ENCODE results near the gene UBTD1.

Gene UBTD1

GRCh38 chr10:97599272-97599619, 100.5 kb downstream of the UBTD1 start:
- no peak overlapping the region for H4K12ac ChIP-seq (ENCODE audit: low read depth, low read length)
- no peak overlapping the region for H3K4ac ChIP-seq (ENCODE audit: low read depth, low read length)
- no peak overlapping the region for H2BK5ac ChIP-seq (ENCODE audit: low read depth, low read length, poor library complexity)
- H3K79me2 ChIP-seq (ENCODE audit: control insufficient read depth, insufficient read depth, low read length, poor library complexity): no peaks in the 10 kb centered on the region
- H3K18ac ChIP-seq (ENCODE audit: low read length): no peak overlapping the region
- no CpG with 5 or more reads among the region's 6 CpGs for WGBS (ENCODE audit: extremely low coverage, insufficient coverage, insufficient read length)
- H3K14ac ChIP-seq (ENCODE audit: low read length): no peak overlapping the region
- no peaks in the 10 kb centered on the region for H3K79me1 ChIP-seq (ENCODE audit: low read length)
- H4K8ac ChIP-seq (ENCODE audit: low read depth, low read length): no peak overlapping the region
- no peak overlapping the region for H2AFZ ChIP-seq (ENCODE audit: insufficient read depth, low read length, poor library complexity)
- no peak overlapping the region for H3K23ac ChIP-seq (ENCODE audit: low read length)
- no peak overlapping the region for H2AK5ac ChIP-seq (ENCODE audit: low read length)
- no peak overlapping the region for H2BK12ac ChIP-seq (ENCODE audit: low read length)
- no peaks in the 10 kb centered on the region for H3K36me3 ChIP-seq (ENCODE audit: control insufficient read depth in 1 of 2, insufficient read depth in 2 of 2, low read length in 2 of 2)
- H3K4me3 ChIP-seq (ENCODE audit: low read depth, low read length): no peak overlapping the region
- H3K4me1 ChIP-seq (ENCODE audit: control insufficient read depth in 1 of 2, insufficient read depth in 2 of 2, low read length in 2 of 2): peaks cover 4 to 6% of the 10 kb centered on the region in 2 experiments
- no peak overlapping the region for H3K9ac ChIP-seq (ENCODE audit: low read length)
- no peaks in the 10 kb centered on the region for H3K9me3 ChIP-seq (ENCODE audit: insufficient read depth, low read depth, low read length)
- no peak overlapping the region for H3K27ac ChIP-seq (ENCODE audit: low read depth, low read length)
- H4K91ac ChIP-seq (ENCODE audit: low read depth, low read length): no peak overlapping the region
- H3K4me2 ChIP-seq (ENCODE audit: low read length): no peak overlapping the region
- no peak for DNase-seq
- no peak overlapping the region for H2BK120ac ChIP-seq (ENCODE audit: insufficient read depth, low read length, poor library complexity)
- H3K27me3 ChIP-seq (ENCODE audit: insufficient read depth, low read length): no peaks in the 10 kb centered on the region

GRCh38 chr10:97600616-97601015, 101.9 kb downstream of the UBTD1 start:
- no peak overlapping the region for H3K14ac ChIP-seq (ENCODE audit: low read length)
- H3K9ac ChIP-seq (ENCODE audit: low read length): no peak overlapping the region
- no peak overlapping the region for H2AFZ ChIP-seq (ENCODE audit: insufficient read depth, low read length, poor library complexity)
- no peak overlapping the region for H3K18ac ChIP-seq (ENCODE audit: low read length)
- no peak overlapping the region for H3K4me3 ChIP-seq (ENCODE audit: low read depth, low read length)
- H4K12ac ChIP-seq (ENCODE audit: low read depth, low read length): no peak overlapping the region
- no peak overlapping the region for H2BK12ac ChIP-seq (ENCODE audit: low read length)
- no peak overlapping the region for H2BK5ac ChIP-seq (ENCODE audit: low read depth, low read length, poor library complexity)
- peaks cover 4 to 6% of the 10 kb centered on the region in 2 experiments for H3K4me1 ChIP-seq (ENCODE audit: control insufficient read depth in 1 of 2, insufficient read depth in 2 of 2, low read length in 2 of 2)
- no peaks in the 10 kb centered on the region for H3K36me3 ChIP-seq (ENCODE audit: control insufficient read depth in 1 of 2, insufficient read depth in 2 of 2, low read length in 2 of 2)
- no peaks in the 10 kb centered on the region for H3K79me2 ChIP-seq (ENCODE audit: control insufficient read depth, insufficient read depth, low read length, poor library complexity)
- no peak overlapping the region for H4K8ac ChIP-seq (ENCODE audit: low read depth, low read length)
- no peak overlapping the region for H3K4ac ChIP-seq (ENCODE audit: low read depth, low read length)
- H3K9me3 ChIP-seq (ENCODE audit: insufficient read depth, low read depth, low read length): no peaks in the 10 kb centered on the region
- H3K27me3 ChIP-seq (ENCODE audit: insufficient read depth, low read length): no peaks in the 10 kb centered on the region
- DNase-seq: no peak
- H3K23ac ChIP-seq (ENCODE audit: low read length): no peak overlapping the region
- no peak overlapping the region for H4K91ac ChIP-seq (ENCODE audit: low read depth, low read length)
- WGBS (ENCODE audit: extremely low coverage, insufficient coverage, insufficient read length): no CpG with 5 or more reads among the region's 1 CpG
- no peak overlapping the region for H3K27ac ChIP-seq (ENCODE audit: low read depth, low read length)
- no peak overlapping the region for H2BK120ac ChIP-seq (ENCODE audit: insufficient read depth, low read length, poor library complexity)
- H3K4me2 ChIP-seq (ENCODE audit: low read length): no peak overlapping the region
- H3K79me1 ChIP-seq (ENCODE audit: low read length): no peaks in the 10 kb centered on the region
- no peak overlapping the region for H2AK5ac ChIP-seq (ENCODE audit: low read length)

- Histone ChIP-seq H3K27me3 (ENCODE audit: insufficient read depth, low read length) (no peaks in the 10 kb centered on the region), H2AK5ac (ENCODE audit: low read length) (no peak overlapping the region), H3K14ac (ENCODE audit: low read length) (no peak overlapping the region), H3K4me3 (ENCODE audit: low read depth, low read length) (no peak overlapping the region), H2AFZ (ENCODE audit: insufficient read depth, low read length, poor library complexity) (no peak overlapping the region), H4K8ac (ENCODE audit: low read depth, low read length) (no peak overlapping the region), H3K4me2 (ENCODE audit: low read length) (no peak overlapping the region), H4K91ac (ENCODE audit: low read depth, low read length) (no peak overlapping the region), H3K36me3 (ENCODE audit: control insufficient read depth in 1 of 2, insufficient read depth in 2 of 2, low read length in 2 of 2) (no peaks in the 10 kb centered on the region), H3K4ac (ENCODE audit: low read depth, low read length) (no peak overlapping the region), H3K79me2 (ENCODE audit: control insufficient read depth, insufficient read depth, low read length, poor library complexity) (no peaks in the 10 kb centered on the region), H2BK120ac (ENCODE audit: insufficient read depth, low read length, poor library complexity) (no peak overlapping the region), H2BK12ac (ENCODE audit: low read length) (no peak overlapping the region), H3K4me1 (ENCODE audit: control insufficient read depth in 1 of 2, insufficient read depth in 2 of 2, low read length in 2 of 2) (no peaks in the 10 kb centered on the region), H3K79me1 (ENCODE audit: low read length) (no peaks in the 10 kb centered on the region), H3K23ac (ENCODE audit: low read length) (no peak overlapping the region), H3K9me3 (ENCODE audit: insufficient read depth, low read depth, low read length) (no peaks in the 10 kb centered on the region), H3K27ac (ENCODE audit: low read depth, low read length) (no peak overlapping the region), H2BK5ac (ENCODE audit: low read depth, low read length, poor library complexity) (no peak overlapping the region), H3K18ac (ENCODE audit: low read length) (no peak overlapping the region), H4K12ac (ENCODE audit: low read depth, low read length) (peak overlapping the region; percentile 22), H3K9ac (ENCODE audit: low read length) (no peak overlapping the region)
- no peak for DNase-seq
- no CpG with 5 or more reads among the region's 21 CpGs for WGBS (ENCODE audit: extremely low coverage, insufficient coverage, insufficient read length)
These were observed 102.8 kb downstream of the UBTD1 start for GRCh38 chr10:97601268-97602215.

GRCh38 chr10:97607095-97607636, 108.4 kb downstream of the UBTD1 start:
- no peak overlapping the region for H3K27ac ChIP-seq (ENCODE audit: low read depth, low read length)
- peak overlapping the region; percentile 54 for H3K9ac ChIP-seq (ENCODE audit: low read length)
- no peak overlapping the region for H2BK12ac ChIP-seq (ENCODE audit: low read length)
- no CpG with 5 or more reads among the region's 5 CpGs for WGBS (ENCODE audit: extremely low coverage, insufficient coverage, insufficient read length)
- no peak overlapping the region for H2AFZ ChIP-seq (ENCODE audit: insufficient read depth, low read length, poor library complexity)
- no peak overlapping the region for H2BK120ac ChIP-seq (ENCODE audit: insufficient read depth, low read length, poor library complexity)
- no peak for DNase-seq
- no peak overlapping the region for H2BK5ac ChIP-seq (ENCODE audit: low read depth, low read length, poor library complexity)
- H3K9me3 ChIP-seq (ENCODE audit: insufficient read depth, low read depth, low read length): no peaks in the 10 kb centered on the region
- H3K4ac ChIP-seq (ENCODE audit: low read depth, low read length): no peak overlapping the region
- H3K23ac ChIP-seq (ENCODE audit: low read length): peak overlapping the region; percentile 56
- no peak overlapping the region for H2AK5ac ChIP-seq (ENCODE audit: low read length)
- H3K27me3 ChIP-seq (ENCODE audit: insufficient read depth, low read length): no peaks in the 10 kb centered on the region
- no peak overlapping the region for H4K8ac ChIP-seq (ENCODE audit: low read depth, low read length)
- no peaks in the 10 kb centered on the region for H3K4me1 ChIP-seq (ENCODE audit: control insufficient read depth in 1 of 2, insufficient read depth in 2 of 2, low read length in 2 of 2)
- no peaks in the 10 kb centered on the region for H3K36me3 ChIP-seq (ENCODE audit: control insufficient read depth in 1 of 2, insufficient read depth in 2 of 2, low read length in 2 of 2)
- H3K14ac ChIP-seq (ENCODE audit: low read length): no peak overlapping the region
- no peak overlapping the region for H3K18ac ChIP-seq (ENCODE audit: low read length)
- H3K4me3 ChIP-seq (ENCODE audit: low read depth, low read length): no peak overlapping the region
- H3K4me2 ChIP-seq (ENCODE audit: low read length): no peak overlapping the region
- H4K91ac ChIP-seq (ENCODE audit: low read depth, low read length): no peak overlapping the region
- H3K79me1 ChIP-seq (ENCODE audit: low read length): no peaks in the 10 kb centered on the region
- no peak overlapping the region for H4K12ac ChIP-seq (ENCODE audit: low read depth, low read length)
- H3K79me2 ChIP-seq (ENCODE audit: control insufficient read depth, insufficient read depth, low read length, poor library complexity): no peaks in the 10 kb centered on the region
